Glomerular visceral epithelial cell (primary cell): ENCODE measurements around the gene ABR.

ENCODE experiments used
- DNase-seq: peaks from one replicate; pipeline ENCODE4 v3.0.0-alpha.2; 2016; ENCODE audit errors: extremely low spot score

ABR gene

GRCh38 chr17:1179818-1180742 lies at the start of gene ABR:
ABR (minus strand) TSS chr17:1179981; CDS start chr17:1179727, 254 bp downstream.
- peak; percentile 50 for DNase-seq

DNA sequence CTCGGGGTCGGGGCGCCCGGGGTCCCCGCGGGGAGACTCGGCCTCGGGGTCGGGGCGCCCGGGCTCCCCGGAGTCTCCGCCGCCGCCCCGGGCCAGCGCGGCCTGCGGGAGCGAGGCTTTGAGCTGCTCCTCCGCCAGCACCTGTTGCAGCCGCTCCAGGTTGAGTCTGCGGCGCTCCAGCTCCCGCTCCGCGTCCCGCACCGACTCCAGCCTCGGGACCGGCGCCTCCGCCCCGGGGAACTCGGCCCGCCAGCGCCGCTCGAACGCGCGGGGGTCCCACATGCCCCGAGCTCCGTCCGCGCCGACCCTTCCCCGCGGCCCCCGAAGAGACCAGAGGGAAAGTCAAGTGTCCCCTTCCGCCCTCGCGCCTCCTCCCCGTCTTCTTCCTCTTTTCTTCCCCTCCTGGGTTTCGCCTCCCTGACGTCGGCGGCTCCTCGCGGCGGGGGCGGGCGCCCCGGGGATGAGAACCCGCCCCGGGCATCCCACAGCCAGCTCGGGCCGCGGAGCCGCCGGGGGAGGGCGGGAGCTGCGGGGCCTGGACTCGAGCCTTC lies 49.6 kb upstream of the ABR start:
- no peak for DNase-seq

DNA sequence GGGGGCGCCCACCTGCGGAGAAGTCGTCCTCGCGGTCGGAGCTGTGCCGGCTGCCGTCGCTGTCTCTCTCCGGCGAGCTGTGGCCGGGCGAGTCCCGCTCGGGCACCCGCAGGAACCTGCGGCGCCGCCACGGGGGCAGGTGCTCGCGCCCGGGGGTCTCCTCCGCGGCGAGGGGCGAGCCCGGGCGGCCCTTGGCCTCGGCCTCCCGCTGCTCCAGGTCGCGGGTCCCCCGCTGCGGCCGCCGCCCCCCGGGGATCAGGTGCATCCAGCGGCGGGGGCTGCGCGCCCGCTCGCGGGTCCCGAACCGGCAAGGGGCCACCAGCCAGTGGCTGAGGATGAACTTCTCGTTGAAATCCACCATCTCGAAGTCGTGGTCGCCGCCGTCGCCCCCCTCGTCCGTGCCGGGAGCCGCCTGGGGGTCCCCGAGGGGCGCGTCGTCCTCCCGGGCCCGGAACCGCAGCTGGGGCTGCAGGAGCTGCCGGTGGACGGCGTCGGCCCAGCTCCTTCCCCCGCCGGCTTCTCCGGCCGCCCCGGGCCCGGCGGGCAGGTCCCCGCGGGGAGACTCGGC lies 49.1 kb upstream of the ABR start:
- DNase-seq = no peak

- DNase-seq = no peak
Measured at GRCh38 chr17:1227917-1228780, 48.4 kb upstream of the ABR start.

GRCh38 chr17:1227365-1227764 lies 47.6 kb upstream of the ABR start:
- DNase-seq = no peak

- DNase-seq = no peak
Measured at GRCh38 chr17:1226308-1226707, 46.5 kb upstream of the ABR start.

DNA sequence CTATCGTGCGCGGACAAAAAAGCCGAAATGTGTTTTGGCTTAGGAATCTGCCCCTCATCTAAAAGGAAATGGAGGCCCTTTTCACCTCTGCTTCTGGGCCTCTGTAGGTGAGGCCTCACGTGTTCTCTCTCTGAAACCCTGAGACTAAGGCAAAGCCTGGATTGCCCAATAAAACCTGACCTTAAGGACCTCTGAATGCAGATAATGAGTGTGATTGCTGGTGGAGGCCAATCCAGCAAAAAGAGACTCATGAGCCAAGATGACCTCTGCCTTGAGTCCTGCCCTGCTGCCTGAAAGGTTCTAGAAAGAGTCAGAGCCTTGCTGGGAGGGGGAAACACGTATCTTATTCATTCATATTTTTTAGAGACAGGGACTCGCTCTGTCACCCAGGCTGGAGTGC lies 44.5 kb upstream of the ABR start:
- DNase-seq = no peak

- DNase-seq = no peak
Measured at GRCh38 chr17:1223662-1224061, 43.9 kb upstream of the ABR start.

GRCh38 chr17:1222321-1222720 lies 42.5 kb upstream of the ABR start:
- DNase-seq = peak; percentile 17

DNA sequence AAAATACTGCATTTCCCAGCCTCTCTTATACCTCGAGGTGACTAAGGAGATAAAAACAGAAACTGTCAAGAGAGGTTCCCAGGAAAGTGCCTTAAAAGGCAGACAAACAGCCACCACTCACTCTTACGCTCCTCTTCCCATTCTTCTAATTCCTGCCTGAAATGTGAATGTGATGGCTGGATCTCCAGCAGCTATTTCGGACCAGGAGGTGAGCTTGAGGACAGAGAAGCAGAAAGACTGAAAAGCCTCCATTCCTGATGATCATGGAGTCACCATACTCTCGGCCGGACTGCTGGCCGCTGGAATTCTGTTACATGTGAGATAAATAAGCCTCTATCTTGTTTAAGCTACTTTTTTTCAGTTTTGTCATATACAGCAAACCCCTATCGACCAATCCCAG lies 41.4 kb upstream of the ABR start:
- DNase-seq = no peak

GRCh38 chr17:1220346-1220745 lies 40.6 kb upstream of the ABR start:
- DNase-seq = no peak

DNA sequence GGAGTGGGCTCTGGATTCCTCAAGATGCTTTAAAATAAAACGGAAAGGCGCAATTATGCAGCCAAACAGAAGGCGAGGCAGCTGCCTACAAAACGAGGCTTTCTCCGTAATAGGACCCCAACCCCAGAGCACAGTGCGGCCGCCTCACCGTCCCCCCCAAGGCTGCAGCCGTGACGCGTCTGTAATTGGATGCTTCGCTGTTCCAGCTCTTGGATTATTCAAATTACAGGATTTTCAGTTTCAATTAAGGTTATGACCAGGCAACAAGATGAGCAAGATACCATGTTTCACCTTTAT lies 37.3 kb upstream of the ABR start:
- no peak for DNase-seq

GRCh38 chr17:1216217-1217088 lies 36.7 kb upstream of the ABR start:
- DNase-seq = no peak

DNA sequence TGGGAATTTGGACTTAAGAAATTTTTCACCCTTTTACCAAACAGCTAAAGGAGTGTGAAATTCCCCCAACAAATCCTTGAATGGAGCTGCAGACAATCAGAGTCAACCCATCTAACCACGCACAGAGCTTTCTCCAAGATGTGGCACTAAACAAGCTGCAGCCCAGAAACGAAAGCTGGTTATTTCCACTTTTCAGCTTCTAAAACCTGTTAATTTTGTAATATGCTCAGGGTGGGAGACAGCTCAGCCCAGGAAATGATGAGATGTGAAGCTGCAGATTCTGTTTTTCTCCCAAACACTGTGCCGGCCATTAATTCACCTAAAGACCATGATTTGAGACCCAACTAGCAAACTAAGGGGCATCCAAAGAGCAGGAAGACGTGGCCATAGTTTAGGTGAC lies 33.2 kb upstream of the ABR start:
- DNase-seq = no peak

- DNase-seq = no peak
Measured at GRCh38 chr17:1211287-1211686, 31.5 kb upstream of the ABR start.

- DNase-seq = no peak
Measured at GRCh38 chr17:1208966-1209365, 29.2 kb upstream of the ABR start.

DNA sequence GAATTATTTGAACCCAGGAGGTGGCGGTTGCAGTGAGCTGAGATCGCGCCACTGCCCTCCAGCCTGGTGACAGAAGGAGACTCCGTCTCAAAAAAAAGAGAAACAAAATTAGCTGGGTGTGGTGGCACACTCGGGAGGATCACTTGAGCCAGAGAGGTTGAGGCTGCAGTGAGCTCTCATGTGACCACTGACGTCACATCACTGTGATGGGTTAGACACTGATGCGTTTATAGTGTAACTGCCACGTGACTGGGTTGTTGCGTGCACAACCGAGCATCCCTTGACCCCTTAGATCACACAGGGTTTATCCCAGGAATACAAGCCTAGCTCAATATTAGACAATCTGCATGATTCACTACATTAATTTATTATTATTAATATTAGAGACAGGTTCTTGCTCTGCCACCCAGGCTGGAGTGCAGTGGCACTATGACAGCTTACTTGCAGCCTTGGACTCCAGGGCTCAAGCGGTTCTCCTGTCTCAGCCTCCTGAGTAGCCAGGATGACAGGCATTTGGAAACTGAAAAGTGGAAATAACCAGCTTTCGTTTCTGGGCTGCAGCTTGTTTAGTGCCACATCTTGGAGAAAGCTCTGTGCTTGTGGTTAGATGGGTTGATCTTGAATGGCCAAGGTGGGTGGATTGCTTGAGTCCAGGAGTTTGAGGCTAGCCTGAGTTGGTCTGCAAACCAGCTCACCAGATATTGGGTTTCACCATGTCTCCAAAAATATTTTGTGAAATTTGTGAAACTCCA lies 26.4 kb upstream of the ABR start:
- DNase-seq = no peak

- no peak for DNase-seq
Measured at GRCh38 chr17:1203967-1204291, 24.1 kb upstream of the ABR start.

- peak; percentile 70 for DNase-seq
Measured at GRCh38 chr17:1203111-1203966, 23.6 kb upstream of the ABR start.

DNA sequence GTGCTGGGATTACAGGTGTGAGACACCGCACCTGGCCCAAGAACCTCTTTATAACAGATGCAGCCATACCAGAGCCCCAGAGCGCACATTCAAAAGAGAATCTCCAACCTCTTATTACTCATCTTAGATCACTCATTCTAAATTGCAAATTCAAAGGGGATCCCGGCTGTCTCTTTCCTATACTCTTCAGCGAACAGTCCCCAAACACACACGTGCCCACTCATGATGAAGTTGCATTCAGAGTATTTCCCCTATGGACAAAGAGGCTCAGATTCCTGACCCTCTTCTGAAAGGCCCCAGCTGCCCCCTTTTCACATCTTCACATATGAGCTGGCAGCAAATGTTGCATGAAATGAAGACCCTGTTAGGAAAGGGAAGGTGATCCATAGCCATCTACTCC lies 22.5 kb upstream of the ABR start:
- DNase-seq = no peak
